ENCODE data around the gene UMOD.
"Not testable (repeated sequence)": the region's sequence is repeated elsewhere in the genome, so short reads cannot be mapped to it uniquely, and the experiment has no call there.

Gene UMOD

DNA sequence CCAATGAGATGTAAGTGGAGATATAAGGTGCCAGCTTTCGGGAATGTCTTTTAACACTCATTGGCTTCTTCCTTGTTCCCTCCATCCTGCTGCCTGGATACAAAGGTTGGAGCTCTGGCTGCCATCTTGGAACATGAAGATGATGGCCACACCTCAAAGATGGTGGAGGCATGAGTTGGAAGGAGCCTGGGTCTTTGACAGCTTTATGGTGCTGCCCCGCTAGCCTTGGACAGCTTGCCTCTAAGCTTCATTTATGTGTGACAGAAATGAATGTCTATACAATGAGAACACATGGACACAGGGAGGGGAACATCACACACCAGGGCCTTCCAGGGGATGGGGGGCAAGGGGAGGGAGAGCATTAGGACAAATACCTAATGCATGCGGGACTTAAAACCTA is 38.8 kb downstream of the UMOD start:
- no peak for DNase-seq (ENCODE audit: low read depth)
- H3K4me3 ChIP-seq (ENCODE audit: low read depth, low read length) = no peak overlapping the region
- TF ChIP-seq, protein P1, sequence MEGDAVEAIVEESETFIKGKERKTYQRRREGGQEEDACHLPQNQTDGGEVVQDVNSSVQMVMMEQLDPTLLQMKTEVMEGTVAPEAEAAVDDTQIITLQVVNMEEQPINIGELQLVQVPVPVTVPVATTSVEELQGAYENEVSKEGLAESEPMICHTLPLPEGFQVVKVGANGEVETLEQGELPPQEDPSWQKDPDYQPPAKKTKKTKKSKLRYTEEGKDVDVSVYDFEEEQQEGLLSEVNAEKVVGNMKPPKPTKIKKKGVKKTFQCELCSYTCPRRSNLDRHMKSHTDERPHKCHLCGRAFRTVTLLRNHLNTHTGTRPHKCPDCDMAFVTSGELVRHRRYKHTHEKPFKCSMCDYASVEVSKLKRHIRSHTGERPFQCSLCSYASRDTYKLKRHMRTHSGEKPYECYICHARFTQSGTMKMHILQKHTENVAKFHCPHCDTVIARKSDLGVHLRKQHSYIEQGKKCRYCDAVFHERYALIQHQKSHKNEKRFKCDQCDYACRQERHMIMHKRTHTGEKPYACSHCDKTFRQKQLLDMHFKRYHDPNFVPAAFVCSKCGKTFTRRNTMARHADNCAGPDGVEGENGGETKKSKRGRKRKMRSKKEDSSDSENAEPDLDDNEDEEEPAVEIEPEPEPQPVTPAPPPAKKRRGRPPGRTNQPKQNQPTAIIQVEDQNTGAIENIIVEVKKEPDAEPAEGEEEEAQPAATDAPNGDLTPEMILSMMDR (IDR thresholded peaks at IDR 0.05; ENCODE audit: control insufficient read depth, extremely low read depth, insufficient read depth) = no peak

- H3K4me3 ChIP-seq (ENCODE audit: low read depth, low read length); DNase-seq (ENCODE audit: low read depth): not testable (repeated sequence)
These were observed 39.9 kb downstream of the UMOD start for GRCh38 chr16:20312536-20313095.

DNA sequence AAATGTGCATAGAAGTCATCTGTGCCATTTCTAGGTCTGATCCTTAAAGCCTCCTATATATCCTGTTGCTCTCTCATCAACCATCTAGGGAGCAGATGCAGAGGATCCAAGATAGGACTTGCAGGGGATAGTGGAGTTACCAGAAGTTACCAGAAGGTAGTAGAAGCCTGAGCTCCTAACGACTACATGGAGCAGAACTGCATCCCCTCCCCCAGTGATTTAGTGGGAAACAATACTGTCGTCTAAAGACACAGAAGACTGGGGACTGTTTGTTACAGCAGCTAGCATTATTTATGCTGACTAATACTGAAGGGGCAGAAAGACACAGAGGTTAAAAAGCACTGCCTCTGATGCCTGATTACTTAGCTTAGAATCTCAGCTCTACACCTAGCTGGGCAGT is 41.0 kb downstream of the UMOD start:
- H3K4me3 ChIP-seq (ENCODE audit: low read depth, low read length) = no peak overlapping the region
- no peak for DNase-seq (ENCODE audit: low read depth)
- TF ChIP-seq, protein P1 (IDR thresholded peaks at IDR 0.05; ENCODE audit: control insufficient read depth, extremely low read depth, insufficient read depth) = no peak

- TF ChIP-seq, protein P1 (IDR thresholded peaks at IDR 0.05; ENCODE audit: control insufficient read depth, extremely low read depth, insufficient read depth) = no peak
- H3K4me3 ChIP-seq (ENCODE audit: low read depth, low read length) = no peak overlapping the region
- no peak for DNase-seq (ENCODE audit: low read depth)
These were observed 41.8 kb downstream of the UMOD start for GRCh38 chr16:20310421-20311395.

- DNase-seq (ENCODE audit: low read depth) = no peak
- TF ChIP-seq, protein P1 (IDR thresholded peaks at IDR 0.05; ENCODE audit: control insufficient read depth, extremely low read depth, insufficient read depth) = no peak
These were observed 42.7 kb downstream of the UMOD start for GRCh38 chr16:20309786-20310185.

DNA sequence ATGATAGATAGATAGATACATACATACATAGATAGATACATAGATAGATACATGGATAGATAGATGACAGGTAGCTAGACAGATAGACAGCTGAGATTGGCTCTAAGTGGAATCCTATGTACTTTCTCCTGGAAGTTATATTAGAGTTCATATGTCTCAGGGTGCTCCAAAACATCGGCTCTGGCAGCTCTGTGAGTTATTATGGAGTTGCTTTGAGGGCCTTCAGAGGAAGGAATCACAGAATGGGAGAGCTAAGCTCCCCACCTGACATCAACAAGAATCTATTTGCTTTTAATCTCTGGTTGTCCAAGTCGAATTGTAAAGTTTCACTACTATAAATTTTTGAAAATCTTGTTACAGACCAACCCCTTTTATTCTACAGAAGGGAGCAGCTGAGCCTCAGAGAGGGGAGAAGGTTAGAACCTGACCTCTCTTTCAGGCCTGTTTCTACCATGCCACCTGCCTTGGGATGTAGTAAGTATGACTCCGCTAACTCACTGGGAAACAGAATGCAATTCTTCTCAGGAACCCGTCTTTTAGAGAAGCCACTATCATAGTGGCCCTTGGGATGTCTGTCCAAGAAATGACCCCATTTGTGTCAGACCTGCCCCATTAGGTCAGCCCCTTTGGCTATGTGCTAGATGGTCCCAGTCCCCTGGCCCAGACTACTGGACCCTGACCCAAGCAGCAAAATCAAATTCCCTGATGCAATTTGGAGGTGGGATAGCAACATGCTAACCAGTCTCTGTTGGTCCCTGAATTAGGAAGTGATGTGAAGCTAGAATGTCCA is 43.5 kb downstream of the UMOD start:
- TF ChIP-seq, protein P1 (IDR thresholded peaks at IDR 0.05; ENCODE audit: control insufficient read depth, extremely low read depth, insufficient read depth) = no peak
- DNase-seq (ENCODE audit: low read depth) = no peak
- no peak overlapping the region for H3K4me3 ChIP-seq (ENCODE audit: low read depth, low read length)

More at GRCh38 chr16:20309786-20310185, 42.7 kb downstream of the UMOD start:
- no peak overlapping the region for H3K4me3 ChIP-seq (ENCODE audit: low read depth, low read length)

- DNase-seq (ENCODE audit: low read depth) = no peak
- no peak overlapping the region for H3K4me3 ChIP-seq (ENCODE audit: low read depth, low read length)
- TF ChIP-seq, protein P1 (IDR thresholded peaks at IDR 0.05; ENCODE audit: control insufficient read depth, extremely low read depth, insufficient read depth) = no peak
These were observed 44.2 kb downstream of the UMOD start for GRCh38 chr16:20308266-20308665.

Measured in LNCaP clone FGC (cell line).